Measurements from ENCODE around the gene HTR1E.
"Not testable (repeated sequence)": the region's sequence is repeated elsewhere in the genome, so short reads cannot be mapped to it uniquely, and the experiment has no call there.

Gene HTR1E

GRCh38 chr6:86973088-86973487, 35.8 kb downstream of the HTR1E start:
- in situ Hi-C loops (cut with HindIII; ENCODE audit: low sequenced_read_pairs) = no loop called here

- in situ Hi-C loops (cut with HindIII; ENCODE audit: low sequenced_read_pairs) = no loop called here
These were observed 40.9 kb downstream of the HTR1E start for GRCh38 chr6:86978251-86978650.

DNA sequence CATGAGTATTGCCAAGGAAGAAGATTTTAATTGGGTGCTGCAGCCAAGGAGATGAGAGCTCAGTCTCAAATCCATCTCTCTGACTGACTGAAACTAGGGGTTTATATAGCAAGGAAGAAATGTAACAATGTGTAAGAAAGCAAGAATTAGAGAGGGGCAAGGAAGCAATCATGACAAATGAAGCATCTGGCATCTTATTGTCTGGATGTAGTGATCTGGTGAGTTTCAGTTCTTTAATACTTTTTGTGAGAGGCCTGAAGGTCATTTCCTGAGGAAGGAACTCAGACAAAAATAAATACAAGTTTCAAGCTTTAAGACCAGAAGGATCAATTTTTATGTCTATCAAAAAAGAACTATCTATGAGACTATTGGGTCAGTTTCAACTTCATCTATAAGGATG, 64.2 kb downstream of the HTR1E start:
- in situ Hi-C loops (cut with HindIII; ENCODE audit: low sequenced_read_pairs) = no loop called here

- in situ Hi-C loops (cut with HindIII; ENCODE audit: low sequenced_read_pairs) = not testable (repeated sequence)
These were observed 65.1 kb downstream of the HTR1E start for GRCh38 chr6:87002391-87002790.

GRCh38 chr6:87006541-87006940, 69.2 kb downstream of the HTR1E start:
- in situ Hi-C loops (cut with HindIII; ENCODE audit: low sequenced_read_pairs) = loop anchor here (5.0 kb wide), 1 partner anchor 41 kb away; no protein-coding TSS in a partner anchor

DNA sequence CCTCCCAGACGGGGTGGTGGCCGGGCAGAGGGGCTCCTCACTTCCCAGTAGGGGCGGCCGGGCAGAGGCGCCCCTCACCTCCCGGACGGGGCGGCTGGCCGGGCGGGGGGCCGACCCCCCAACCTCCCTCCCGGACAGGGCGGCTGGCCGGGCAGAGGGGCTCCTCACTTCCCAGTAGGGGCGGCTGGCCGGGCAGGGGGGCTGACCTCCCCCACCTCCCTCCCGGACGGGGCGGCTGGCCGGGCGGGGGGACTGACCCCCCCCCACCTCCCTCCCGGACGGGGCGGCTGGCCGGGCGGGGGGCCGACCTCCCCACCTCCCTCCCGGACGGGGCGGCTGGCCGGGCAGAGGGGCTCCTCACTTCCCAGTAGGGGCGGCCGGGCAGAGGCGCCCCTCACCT, 72.3 kb downstream of the HTR1E start:
- in situ Hi-C loops (cut with HindIII; ENCODE audit: low sequenced_read_pairs) = loop anchor here (5.0 kb wide), 1 partner anchor 38 kb away; no protein-coding TSS in a partner anchor

- in situ Hi-C loops (cut with HindIII; ENCODE audit: low sequenced_read_pairs) = no loop called here
These were observed 74.7 kb downstream of the HTR1E start for GRCh38 chr6:87012035-87012434.

- in situ Hi-C loops (cut with HindIII; ENCODE audit: low sequenced_read_pairs) = no loop called here
These were observed 75.4 kb downstream of the HTR1E start for GRCh38 chr6:87012743-87013142.

DNA sequence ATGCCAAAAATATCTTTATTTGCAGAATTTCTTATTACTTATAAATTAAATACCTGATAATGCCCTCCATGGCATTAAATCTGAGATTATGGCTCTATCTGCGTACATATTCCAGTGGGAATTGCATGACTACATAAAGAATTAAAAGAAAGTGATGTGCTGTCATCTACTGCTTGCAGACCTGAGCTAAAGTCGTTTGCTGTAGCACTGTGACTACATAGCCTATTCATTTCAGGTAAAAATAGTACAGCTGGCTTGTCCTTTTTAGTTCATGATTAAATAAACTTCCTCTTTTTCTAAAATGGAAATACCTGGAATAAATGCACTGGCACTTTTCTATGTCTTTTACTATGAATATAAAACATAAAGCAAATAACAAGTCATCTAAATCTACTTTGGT, 79.4 kb downstream of the HTR1E start:
- in situ Hi-C loops (cut with HindIII; ENCODE audit: low sequenced_read_pairs) = no loop called here

DNA sequence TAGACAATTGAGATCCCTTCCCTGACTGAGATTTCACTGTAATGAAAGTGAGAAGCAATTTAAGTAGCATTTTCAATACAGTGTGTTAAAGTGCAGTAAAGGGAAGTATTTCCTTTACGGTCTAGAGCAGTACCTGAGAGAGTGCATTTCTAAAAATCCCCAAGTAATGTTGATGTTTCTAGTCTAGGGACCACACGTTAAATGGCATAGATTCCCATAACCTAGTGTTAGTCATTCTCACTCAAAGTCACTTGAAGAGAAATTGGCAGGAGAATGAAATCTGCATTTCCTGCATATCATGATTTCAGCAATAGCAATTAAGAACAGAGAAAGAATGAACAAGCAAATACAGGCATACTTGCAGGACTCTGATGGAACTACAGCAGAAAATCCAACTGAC, 89.7 kb downstream of the HTR1E start:
- in situ Hi-C loops (cut with HindIII; ENCODE audit: low sequenced_read_pairs) = no loop called here

DNA sequence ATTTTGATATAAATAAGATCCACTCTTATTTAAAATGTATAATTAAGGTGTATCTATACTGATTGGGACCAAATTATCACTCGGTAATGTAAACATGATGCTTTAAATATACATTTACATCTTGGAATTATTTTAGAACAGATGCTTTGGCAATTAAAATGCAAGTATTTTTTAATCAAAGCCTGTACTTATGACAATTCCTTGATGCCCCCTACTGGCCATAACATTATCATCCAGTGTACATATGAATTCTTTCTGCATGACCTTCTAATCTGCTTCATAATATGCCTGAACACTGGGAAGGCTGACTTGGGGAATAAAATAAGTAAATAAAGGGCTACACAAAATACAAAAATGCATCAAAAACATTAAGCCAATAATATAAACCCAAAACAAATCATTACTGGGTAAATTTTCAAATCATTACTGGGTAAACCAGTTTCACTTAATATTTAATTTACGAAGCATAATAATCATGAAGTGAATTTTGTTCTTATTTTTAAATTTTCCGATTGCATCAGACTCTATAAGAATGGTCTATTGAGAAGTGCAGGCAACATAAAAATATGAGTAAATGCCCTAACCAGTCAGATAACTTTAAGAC, 92.5 kb downstream of the HTR1E start:
- in situ Hi-C loops (cut with HindIII; ENCODE audit: low sequenced_read_pairs) = no loop called here

DNA sequence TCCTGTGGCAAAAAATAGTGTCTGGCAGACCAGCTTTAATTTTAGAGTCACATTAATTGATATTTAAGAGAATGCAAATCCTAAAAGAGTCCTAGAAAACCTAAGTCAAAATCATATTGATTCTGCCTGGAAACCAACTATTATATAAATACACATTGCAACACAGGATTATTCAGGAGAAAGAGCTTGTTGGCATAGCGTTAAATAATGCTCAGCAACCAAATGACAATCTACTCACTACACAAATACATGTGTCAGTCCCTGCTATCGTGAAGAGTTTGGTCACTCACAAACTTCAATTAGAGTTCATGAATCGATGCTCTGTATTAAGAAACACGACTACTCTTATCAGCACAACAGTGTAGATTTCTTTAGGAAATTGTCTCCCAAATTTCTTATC, 103.4 kb downstream of the HTR1E start:
- in situ Hi-C loops (cut with HindIII; ENCODE audit: low sequenced_read_pairs) = no loop called here

DNA sequence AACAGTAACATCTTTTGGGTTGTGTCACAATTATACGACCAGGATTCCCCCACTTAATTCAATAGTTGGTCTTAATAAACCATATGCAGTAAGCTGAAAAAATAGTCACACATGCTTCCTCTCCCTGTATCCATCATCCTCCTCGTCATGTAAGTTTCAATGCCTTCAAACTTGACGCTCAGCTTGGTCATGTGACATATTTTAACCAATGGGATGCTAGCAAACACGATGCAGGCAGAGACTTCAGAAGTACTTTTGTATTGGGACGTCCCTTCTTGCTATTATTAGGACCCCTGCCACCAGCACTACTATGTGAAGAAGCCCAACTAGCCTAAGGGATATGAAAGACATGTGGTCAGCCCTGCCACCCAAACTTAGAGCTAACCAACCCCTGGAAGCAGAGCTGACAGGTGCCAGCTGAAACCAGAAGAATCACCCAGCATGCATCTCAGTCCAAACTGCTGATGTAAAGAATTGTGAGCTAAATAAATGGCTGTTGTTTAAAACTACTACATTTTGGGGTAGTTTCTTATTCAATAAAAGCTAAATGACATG, 108.3 kb downstream of the HTR1E start:
- in situ Hi-C loops (cut with HindIII; ENCODE audit: low sequenced_read_pairs) = loop anchor here (5.0 kb wide), 1 partner anchor 38 kb away; no protein-coding TSS in a partner anchor

GRCh38 chr6:87049779-87050178, 112.5 kb downstream of the HTR1E start:
- in situ Hi-C loops (cut with HindIII; ENCODE audit: low sequenced_read_pairs) = loop anchor here (5.0 kb wide), 1 partner anchor 42 kb away; no protein-coding TSS in a partner anchor

- in situ Hi-C loops (cut with HindIII; ENCODE audit: low sequenced_read_pairs) = no loop called here
These were observed 116.0 kb downstream of the HTR1E start for GRCh38 chr6:87053312-87053711.

- in situ Hi-C loops (cut with HindIII; ENCODE audit: low sequenced_read_pairs) = no loop called here
These were observed 117.0 kb downstream of the HTR1E start for GRCh38 chr6:87054143-87054833.

GRCh38 chr6:87059943-87060342, 122.6 kb downstream of the HTR1E start:
- in situ Hi-C loops (cut with HindIII; ENCODE audit: low sequenced_read_pairs) = no loop called here

GRCh38 chr6:87065117-87065516, 127.8 kb downstream of the HTR1E start:
- in situ Hi-C loops (cut with HindIII; ENCODE audit: low sequenced_read_pairs) = no loop called here
